Superior temporal gyrus (tissue), 1 donor: ENCODE results near the gene HS2ST1.
"Not testable (repeated sequence)": the region's sequence is repeated elsewhere in the genome, so short reads cannot be mapped to it uniquely, and the experiment has no call there.

Experiments
- DNase-seq: peaks from one replicate; pipeline ENCODE4 v3.0.0-alpha.2; 2016; ENCODE audit errors: extremely low spot score

Gene HS2ST1

GRCh38 chr1:86914601-86914997 lies at the start of gene HS2ST1:
TSS of gene HS2ST1 (plus strand) at chr1:86914635.
- DNase-seq: no peak

DNA sequence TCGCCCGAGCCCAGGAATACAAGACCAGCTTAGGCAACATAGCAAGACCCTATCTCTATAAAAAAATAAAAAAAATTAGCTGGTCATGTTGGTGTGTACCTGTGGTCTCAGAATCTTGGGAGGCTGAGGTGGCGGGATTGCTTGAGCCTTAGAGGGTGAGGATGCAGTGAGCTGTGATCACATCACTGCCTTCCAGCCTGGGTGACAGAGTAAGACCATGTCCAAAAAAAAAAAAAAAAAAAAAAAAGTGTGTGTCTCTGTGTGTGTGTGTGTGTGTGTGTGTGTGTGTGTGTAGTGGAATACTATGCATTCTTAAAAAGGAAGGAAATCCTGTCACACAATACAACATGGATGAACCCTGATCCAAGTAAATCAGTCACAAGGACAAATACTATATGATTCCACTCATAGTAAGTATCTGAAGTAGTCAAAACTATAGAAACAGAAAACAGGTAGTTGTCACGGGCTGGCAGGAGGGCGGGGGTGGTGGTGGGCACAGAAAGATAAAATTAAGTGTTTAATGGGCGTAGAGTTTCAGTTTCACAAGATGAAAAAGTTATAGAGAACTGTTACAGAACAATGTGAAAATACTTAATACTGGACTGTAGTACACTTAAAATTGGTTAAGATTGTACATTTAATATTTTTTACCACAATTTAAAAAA lies 48.3 kb upstream of the HS2ST1 start:
- DNase-seq: no peak

DNA sequence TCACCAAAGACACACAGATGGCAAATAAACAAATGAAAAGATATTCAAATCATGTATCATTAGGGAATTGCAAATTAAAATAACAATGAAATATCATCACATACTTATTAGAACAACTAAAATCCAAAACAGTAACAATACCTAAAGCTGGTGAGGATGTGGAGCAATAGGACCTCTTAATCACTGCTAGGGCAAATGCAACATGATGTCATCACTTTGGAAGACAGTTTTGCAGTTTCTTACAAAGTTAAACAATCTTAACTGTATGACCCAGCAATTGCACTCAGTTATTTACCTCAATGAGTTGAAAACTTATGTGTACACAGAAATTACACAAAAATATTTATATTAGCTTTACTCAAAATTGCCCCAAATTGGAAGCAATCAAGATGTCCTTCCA lies 47.8 kb upstream of the HS2ST1 start:
- no peak for DNase-seq

DNA sequence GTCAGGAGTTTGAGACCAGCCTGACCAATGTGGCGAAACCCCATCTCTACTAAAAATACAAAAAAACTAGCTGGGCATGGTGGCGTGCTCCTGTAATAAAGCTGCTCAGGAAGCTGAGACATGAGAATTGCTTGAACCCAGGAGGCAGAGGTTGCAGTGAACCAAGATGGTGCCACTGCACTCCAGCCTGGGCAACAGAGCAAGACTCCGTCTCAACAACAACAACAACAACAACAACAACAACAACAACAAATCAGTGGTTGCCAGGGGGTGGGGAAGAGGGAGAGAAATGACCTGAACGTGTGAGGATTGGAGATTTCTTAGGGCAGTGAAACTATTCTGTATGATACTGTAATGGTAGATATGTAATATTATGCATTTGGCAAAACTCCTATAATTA lies 47.2 kb upstream of the HS2ST1 start:
- not testable (repeated sequence) for DNase-seq

DNA sequence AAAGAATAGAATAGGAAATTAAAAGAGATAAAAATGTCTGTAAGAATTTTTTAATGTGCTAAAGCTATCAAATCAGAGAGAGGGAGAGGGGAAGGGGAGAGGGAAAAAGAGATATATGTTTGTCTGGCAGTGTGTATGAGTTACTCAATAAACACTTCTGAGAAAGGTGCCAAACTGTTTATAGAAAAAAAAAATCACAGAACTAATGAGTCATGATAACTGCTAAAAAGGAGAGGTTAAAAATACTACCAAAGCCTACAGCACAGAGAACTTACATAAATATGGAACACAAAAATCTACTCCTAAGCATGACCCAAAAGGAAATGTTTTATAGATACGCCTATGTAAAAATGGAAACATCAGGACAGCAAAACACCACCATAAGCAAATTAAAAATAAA lies 46.0 kb upstream of the HS2ST1 start:
- DNase-seq: peak; percentile 59

DNA sequence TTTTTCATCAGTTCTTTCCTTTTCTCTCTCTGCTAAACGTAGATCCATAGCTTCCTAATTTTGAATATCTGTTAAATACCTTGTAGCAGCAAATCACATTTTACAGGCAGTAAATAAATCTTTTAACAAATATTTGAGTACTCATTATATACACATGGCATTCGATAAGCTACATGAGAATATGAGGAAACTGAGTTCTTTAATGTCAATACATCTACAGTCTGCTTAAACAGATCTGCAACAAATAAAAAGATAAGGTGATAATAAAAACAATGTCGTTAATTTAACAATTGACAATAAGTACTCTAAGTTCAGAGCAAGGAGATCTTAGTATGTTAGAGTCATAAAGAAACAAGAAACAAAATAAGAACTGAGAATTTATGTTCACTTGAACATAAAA lies 43.4 kb upstream of the HS2ST1 start:
- no peak for DNase-seq

DNA sequence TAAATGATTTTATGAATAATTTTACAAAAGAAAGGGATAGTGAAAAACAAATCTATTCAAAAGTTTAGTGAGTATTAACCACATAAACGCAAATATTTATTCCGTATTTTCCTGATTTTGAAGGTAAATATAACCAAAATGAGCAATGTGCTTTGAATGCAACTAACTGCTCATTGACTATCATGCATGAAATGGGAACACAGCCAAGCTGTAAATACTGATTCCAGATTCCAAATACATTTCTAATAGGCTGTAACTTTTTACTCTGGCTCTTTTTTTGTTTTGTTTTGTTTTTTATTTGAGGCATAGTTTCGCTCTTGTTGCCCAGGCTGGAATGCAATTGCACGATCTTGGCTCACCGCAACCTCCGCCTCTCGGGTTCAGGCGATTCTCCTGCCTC lies 42.3 kb upstream of the HS2ST1 start:
- DNase-seq: no peak

DNA sequence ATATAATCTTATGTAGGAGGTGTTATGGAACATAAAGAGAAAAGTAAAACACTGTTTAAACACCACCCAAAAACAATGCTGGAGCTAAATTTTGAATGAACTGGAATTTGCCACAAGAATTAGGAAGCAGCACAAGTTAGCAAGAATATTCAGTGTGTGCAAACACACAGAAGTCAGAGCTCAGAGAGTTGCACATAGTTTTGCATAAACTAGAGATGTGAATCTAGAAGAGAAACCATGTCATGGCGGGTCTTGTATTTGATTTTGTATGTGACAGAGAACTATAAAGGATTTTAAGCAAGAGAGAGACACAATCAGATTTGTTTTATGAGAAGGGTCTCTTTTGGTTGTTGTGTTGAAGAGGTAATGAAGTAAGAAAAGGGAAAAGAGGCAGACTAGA lies 38.7 kb upstream of the HS2ST1 start:
- no peak for DNase-seq

DNA sequence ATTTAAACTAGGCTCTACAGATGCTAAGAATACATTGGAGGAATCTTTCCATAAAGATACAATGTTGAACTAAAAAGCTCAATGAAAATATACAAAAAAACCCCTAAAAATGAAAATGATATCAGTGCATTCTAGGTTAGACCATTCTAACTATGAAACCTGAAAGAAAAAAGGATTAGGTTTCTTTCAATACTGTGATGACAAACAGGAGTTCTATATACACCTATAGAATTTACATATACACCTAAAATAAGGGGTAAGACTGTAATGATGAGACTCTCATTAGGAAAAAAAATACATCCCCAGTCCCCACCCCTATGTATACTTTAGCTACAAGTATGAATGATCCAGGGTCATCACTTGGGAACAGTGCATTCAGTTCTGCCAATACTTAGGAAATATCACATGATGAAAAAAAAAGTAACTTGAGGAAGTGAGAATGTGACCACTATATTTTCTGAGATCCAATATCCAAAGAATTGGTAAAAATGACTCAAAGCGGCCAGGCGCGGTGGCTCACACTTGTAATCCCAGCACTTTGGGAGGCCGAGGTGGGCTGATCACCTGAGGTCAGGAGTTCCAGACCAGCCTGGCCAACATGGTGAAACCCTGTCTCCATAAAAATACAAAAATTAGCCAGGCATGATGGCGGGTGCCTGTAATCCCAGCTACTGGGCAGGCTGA lies 26.8 kb upstream of the HS2ST1 start:
- no peak for DNase-seq

GRCh38 chr1:86888327-86888726 lies 26.1 kb upstream of the HS2ST1 start:
- no peak for DNase-seq

DNA sequence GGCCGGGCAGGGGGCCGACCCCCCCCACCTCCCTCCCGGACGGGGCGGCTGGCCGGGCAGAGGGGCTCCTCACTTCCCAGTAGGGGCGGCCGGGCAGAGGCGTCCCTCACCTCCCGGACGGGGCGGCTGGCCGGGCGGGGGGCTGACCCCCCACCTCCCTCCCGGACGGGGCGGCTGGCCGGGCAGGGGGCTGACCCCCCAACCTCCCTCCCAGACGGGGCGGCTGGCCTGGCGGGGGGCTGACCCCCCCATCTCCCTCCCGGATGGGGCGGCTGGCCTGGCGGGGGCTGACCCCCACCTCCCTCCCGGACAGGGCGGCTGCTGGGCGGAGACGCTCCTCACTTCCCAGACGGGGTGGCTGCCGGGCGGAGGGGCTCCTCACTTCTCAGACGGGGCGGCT lies 15.0 kb upstream of the HS2ST1 start:
- not testable (repeated sequence) for DNase-seq

GRCh38 chr1:86905875-86906274 lies 8.6 kb upstream of the HS2ST1 start:
- no peak for DNase-seq

GRCh38 chr1:86906419-86906818 lies 8.0 kb upstream of the HS2ST1 start:
- no peak for DNase-seq

DNA sequence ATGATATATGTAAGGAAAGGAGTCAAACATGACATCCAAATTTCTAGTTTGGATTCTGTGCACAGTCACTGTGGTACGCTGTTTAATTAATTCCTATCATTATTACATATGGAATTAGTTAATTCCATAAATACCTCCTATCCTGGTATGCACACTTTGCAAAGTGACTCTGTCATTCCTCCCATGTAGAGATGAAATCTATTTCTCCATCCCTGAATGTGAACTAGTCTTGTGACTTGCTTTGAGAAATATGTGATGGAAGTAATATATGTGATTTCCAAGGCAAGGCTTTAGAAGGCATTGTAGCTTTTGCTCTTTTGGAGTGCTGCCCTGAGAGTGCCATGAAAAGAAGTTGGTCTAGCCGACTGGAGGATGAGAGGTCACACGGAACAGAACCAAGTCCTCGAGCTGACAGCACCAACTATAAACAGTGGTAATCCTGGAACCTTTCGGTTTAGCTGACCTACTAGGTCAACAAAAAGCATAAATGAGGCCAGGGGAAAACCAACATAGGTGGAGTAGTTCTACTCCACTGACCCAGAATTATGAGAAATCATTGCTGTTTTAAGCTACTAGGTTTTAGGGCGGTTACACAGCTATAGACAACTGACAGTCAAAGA lies 2.0 kb upstream of the HS2ST1 start:
- no peak for DNase-seq

DNA sequence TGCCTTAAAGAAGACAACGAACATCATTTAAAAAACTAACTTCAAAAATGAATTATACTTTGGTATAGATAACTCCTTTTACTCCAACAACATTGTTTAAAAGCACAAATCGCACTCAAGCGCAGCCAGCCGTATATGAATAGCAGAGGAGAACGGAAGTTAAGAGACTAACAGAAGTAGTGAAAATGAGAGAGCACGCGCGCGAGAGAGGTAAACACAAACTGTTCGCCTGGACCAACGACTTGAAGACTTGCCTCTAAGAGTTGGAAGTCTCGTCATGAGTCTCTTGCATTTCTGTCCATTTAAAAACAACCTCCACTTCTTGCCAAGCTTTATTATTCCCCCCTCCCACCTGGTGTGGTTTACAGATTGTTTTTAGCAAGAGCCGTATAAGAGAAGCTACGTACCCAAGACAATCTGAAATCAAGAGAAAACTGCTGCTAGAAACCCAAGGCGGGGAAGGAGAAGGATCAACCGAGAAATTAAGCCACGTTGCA lies 988 bp upstream of the HS2ST1 start:
- no peak for DNase-seq

- peak; percentile 100 for DNase-seq
Measured at GRCh38 chr1:86913896-86914600, 387 bp upstream of the HS2ST1 start, which contains the start of gene SELENOF. TSS of gene SELENOF (minus strand) at chr1:86914126. CDS start at chr1:86914111, 15 bp downstream.

GRCh38 chr1:86914998-86915736 lies 732 bp downstream of the HS2ST1 start:
- DNase-seq: peak; percentile 80

DNA sequence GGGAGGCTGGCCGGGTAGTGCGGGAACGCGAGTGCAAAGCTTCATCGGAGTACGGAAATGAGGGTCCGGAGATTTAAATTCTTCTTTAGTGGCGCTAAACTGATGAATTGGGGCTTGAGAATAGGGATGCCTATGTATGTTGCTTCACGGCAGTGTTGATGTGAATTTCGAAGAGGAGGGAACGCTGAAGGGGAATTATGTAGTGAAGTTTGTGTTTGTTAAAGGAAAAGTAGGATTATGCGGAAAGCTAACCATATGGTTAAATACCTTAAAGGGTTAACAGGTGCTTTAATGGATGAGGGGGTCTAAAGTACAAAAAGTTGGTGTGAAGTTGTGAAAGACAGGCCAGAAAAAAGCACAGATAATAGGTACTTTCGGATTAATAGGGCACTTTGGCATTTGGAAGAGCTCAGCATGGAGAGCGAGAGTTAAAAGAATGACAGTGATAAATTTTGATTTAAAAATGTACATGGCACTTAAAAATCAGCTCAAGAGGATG lies 1.4 kb downstream of the HS2ST1 start:
- DNase-seq: no peak

- DNase-seq: no peak
Measured at GRCh38 chr1:86916752-86917151, 2.3 kb downstream of the HS2ST1 start.

GRCh38 chr1:86922445-86922844 lies 8.0 kb downstream of the HS2ST1 start:
- no peak for DNase-seq

DNA sequence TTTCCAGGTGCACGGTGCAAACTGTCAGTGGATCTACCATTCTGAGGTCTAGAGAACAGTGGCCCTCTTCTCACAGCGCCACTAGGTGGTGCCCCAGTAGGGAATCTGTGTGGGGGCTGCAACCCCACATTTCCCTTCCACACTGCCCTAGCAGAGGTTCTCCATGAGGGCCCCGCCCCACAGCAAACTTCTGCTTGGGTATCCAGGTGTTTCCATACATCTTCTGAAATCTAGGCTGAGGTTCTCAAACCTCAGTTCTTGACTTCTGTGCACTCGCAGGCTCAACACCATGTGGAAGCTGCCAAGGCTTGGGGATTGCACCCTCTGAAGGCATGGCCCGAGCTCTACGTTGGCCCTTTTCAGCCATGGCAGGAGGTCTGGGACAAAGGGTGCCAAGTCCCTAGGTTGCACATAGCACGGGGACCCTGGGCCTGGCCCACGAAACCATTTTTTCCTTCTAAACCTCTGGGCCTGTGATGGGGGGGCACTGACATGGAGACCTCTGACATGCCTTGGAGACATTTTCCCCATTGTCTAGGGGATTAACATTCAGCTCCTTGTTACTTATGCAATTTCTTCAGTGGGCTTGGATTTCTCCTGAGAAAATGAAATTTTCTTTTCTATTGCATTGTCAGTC lies 10.0 kb downstream of the HS2ST1 start:
- DNase-seq: no peak
